B cell (primary cell): ENCODE data around the gene CCR4.
"Not testable (repeated sequence)": the region's sequence is repeated elsewhere in the genome, so short reads cannot be mapped to it uniquely, and the experiment has no call there.

Source experiments
- CTCF ChIP-seq: fragments of 200-600 bp; IDR thresholded peaks from one replicate; pipeline ENCODE4 v1.8.0; 2022; ENCODE audit warnings: antibody characterized with exemption, mild to moderate bottlenecking
- EZH2 ChIP-seq: IDR thresholded peaks from 2 replicates; pipeline ENCODE4 v1.6.1; 2012; ENCODE audit warnings: borderline replicate concordance, low read depth, mild to moderate bottlenecking, moderate library complexity, low read length; ENCODE audit not compliant: insufficient read depth, poor library complexity, severe bottlenecking

DNA sequence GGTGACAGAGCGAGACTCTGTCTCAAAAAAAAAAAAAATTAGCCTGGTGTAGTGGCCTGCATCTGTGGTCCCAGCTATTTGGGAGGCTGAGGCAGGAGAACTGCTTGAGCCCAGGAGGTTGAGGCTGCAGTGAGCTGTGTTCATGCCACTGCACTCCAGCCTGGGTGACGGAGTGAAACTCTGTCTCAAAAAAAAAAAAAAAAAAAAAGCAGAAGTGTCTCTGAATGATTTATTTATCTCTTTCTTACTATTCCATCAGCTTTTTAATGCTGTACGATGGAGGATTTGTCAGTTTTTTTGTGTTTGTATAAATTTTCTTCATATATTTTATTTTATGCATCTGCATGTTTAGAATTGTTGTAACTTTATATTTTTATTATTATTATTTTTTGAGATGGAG, 33.5 kb downstream of the CCR4 start:
- TF ChIP-seq EZH2, CTCF: not testable (repeated sequence)
